Fibroblast of lung (primary cell): ENCODE measurements around the gene PAQR6. TPM values are rescaled to one million over a fixed set of nuclear protein-coding genes. Genes with fewer than 3 reads are reported as not detected.

ENCODE experiments used
- DNase-seq, 2 donors: peaks; one replicate each; pipeline versions ENCODE4 v3.0.0 to v3.0.0-alpha.2; 2010; ENCODE audit warnings: low read depth in 2 of 2
- H2AFZ ChIP-seq: 2 replicates; pipeline ENCODE4 v1.5.1; 2012; ENCODE audit warnings: low read length, control low read depth, inconsistent platforms
- H3K27ac ChIP-seq: 2 replicates; pipeline ENCODE4 v1.5.1; 2011; ENCODE audit warnings: low read length, control low read depth; ENCODE audit not compliant: insufficient read depth
- H3K27me3 ChIP-seq: 2 replicates; pipeline ENCODE4 v1.5.1; 2011; ENCODE audit warnings: mild to moderate bottlenecking, low read length; ENCODE audit not compliant: control insufficient read depth, insufficient read depth
- H3K36me3 ChIP-seq: 2 replicates; pipeline ENCODE4 v1.5.1; 2011; ENCODE audit warnings: low read length; ENCODE audit not compliant: control insufficient read depth, insufficient read depth
- H3K4me1 ChIP-seq: 2 replicates; pipeline ENCODE4 v1.5.1; 2011; ENCODE audit warnings: low read length; ENCODE audit not compliant: control insufficient read depth, insufficient read depth; ENCODE audit errors: extremely low read depth
- H3K4me2 ChIP-seq: 2 replicates; pipeline ENCODE4 v1.5.1; 2011; ENCODE audit warnings: low read length, control low read depth; ENCODE audit not compliant: insufficient read depth; ENCODE audit errors: extremely low read depth
- H3K4me3 ChIP-seq, 4 experiments: fragments of 200-600 bp in 1 of 4; sonication (generic) in 1 of 4; replicated peaks in 1 of 4; 2 replicates each; pipeline ENCODE4 v1.5.1; 2011 to 2016; ENCODE audit warnings: low read length in 4 of 4, low read depth in 3 of 4, mild to moderate bottlenecking in 3 of 4, control low read depth in 2 of 4, inconsistent platforms in 1 of 4, mixed read lengths in 1 of 4; ENCODE audit not compliant: insufficient read depth in 1 of 4; ENCODE audit errors: control extremely low read depth in 1 of 4
- H3K79me2 ChIP-seq: 2 replicates; pipeline ENCODE4 v1.5.1; 2012; ENCODE audit warnings: mild to moderate bottlenecking, low read length, inconsistent platforms; ENCODE audit not compliant: control insufficient read depth, insufficient read depth
- H3K9ac ChIP-seq: 2 replicates; pipeline ENCODE4 v1.5.1; 2011; ENCODE audit warnings: mild to moderate bottlenecking, low read length, control low read depth; ENCODE audit not compliant: insufficient read depth
- H3K9me3 ChIP-seq: 2 replicates; pipeline ENCODE4 v1.5.1; 2012; ENCODE audit warnings: low read depth, low read length; ENCODE audit not compliant: control insufficient read depth, insufficient read depth
- H4K20me1 ChIP-seq: 2 replicates; pipeline ENCODE4 v1.5.1; 2011; ENCODE audit warnings: low read length; ENCODE audit not compliant: control insufficient read depth, insufficient read depth; ENCODE audit errors: extremely low read depth
- EZH2 ChIP-seq: IDR thresholded peaks from 2 replicates; pipeline ENCODE4 v1.5.1; 2012; ENCODE audit warnings: low read length, control low read depth, mild to moderate bottlenecking; ENCODE audit errors: missing control alignments
- polyA plus RNA-seq, 2 donors: library from polyadenylated mRNA; depleted of rRNA in 1 of 2; stranded (reverse) in 1 of 2; unstranded in 1 of 2; fragments of >200 nt; gene quantifications; 2 replicates each; pipeline ENCODE4 v1.2.1, GENCODE V29; 2011 to 2012; ENCODE audit warnings: missing spikeins in 1 of 2
- total RNA-seq: library from RNA; depleted of rRNA; stranded (reverse); fragments of >200 nt; gene quantifications from 2 replicates; pipeline ENCODE4 v1.2.1, GENCODE V29; 2014
- TF ChIP-seq, protein P1 (sequence below), 2 donors: IDR thresholded peaks in 1 of 2; conservative IDR thresholded peaks in 1 of 2; 1 replicate in 1 of 2; 2 replicates in 1 of 2; pipeline ENCODE4 v1.5.1; 2011 to 2012; ENCODE audit warnings: low read length in 2 of 2, control low read depth in 1 of 2, inconsistent platforms in 1 of 2, low read depth in 1 of 2, mild to moderate bottlenecking in 1 of 2

Gene PAQR6
- total and polyA plus RNA-seq, 2 donors (not counting 1 experiment from before 2014, with no cell fraction given), result 0.17 to 0.33 TPM

DNA sequence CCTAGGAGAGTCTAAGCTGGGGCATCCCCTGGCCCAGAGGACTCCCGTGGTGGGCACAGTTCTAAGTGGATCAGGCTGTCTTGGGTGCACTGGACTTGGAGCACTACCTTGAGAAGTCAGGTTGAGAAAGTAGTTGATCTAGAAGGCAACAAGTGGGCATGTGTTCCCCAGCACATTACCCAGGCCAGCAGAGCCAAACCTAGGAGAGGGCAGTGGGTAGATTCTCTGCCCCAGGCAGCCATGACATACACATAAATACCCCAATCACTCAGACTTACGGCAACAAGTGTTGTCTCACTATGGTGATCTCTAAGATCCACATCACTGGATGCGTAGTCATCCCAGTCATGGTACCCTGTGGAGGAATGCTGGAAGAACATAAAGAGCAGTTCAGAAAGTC, 36.6 kb downstream of the PAQR6 start:
- Histone ChIP-seq H3K4me3 (no peak overlapping the region), H4K20me1 (no peaks in the 10 kb centered on the region), H3K27me3 (no peaks in the 10 kb centered on the region), H3K79me2 (peaks cover 2% of the 10 kb centered on the region), H3K9me3 (no peaks in the 10 kb centered on the region), H3K36me3 (peaks cover 7% of the 10 kb centered on the region), H2AFZ (no peak overlapping the region), H3K4me2 (no peak overlapping the region), H3K4me1 (peaks cover 2% of the 10 kb centered on the region), H3K9ac (no peak overlapping the region), H3K27ac (no peak overlapping the region)
- DNase-seq, result no peak
- TF ChIP-seq EZH2, result no peak
- TF ChIP-seq, protein P1, sequence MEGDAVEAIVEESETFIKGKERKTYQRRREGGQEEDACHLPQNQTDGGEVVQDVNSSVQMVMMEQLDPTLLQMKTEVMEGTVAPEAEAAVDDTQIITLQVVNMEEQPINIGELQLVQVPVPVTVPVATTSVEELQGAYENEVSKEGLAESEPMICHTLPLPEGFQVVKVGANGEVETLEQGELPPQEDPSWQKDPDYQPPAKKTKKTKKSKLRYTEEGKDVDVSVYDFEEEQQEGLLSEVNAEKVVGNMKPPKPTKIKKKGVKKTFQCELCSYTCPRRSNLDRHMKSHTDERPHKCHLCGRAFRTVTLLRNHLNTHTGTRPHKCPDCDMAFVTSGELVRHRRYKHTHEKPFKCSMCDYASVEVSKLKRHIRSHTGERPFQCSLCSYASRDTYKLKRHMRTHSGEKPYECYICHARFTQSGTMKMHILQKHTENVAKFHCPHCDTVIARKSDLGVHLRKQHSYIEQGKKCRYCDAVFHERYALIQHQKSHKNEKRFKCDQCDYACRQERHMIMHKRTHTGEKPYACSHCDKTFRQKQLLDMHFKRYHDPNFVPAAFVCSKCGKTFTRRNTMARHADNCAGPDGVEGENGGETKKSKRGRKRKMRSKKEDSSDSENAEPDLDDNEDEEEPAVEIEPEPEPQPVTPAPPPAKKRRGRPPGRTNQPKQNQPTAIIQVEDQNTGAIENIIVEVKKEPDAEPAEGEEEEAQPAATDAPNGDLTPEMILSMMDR (conservative IDR thresholded peaks at IDR 0.05 in 1 of 2, IDR thresholded peaks at IDR 0.05 in 1 of 2; ENCODE audit: low read depth in 1 of 2, low read length in 2 of 2), result no peak

DNA sequence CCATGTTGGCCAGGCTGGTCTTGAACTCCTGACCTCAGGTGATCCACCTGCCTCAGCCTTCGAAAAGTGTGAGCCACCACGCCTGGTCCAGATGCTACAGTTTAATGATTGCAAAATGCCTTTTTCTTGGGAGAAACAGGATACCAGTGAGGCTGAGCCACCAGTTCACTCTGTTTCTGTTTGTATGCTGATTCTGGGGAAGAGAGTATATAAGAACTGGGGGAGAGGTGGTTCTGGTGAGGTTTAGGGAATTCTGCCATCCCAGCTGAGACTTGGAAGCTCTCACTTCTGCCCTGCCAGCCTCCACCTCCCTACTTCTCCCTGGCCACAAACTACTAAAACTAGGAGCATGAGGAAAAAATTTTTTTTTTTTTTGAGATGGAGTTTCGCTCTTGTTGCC, 43.2 kb downstream of the PAQR6 start:
- Histone ChIP-seq H4K20me1 (no peaks in the 10 kb centered on the region), H3K27me3 (no peaks in the 10 kb centered on the region), H3K4me3 (no peak overlapping the region), H3K79me2 (peaks cover 9% of the 10 kb centered on the region), H2AFZ (no peak overlapping the region), H3K4me1 (no peaks in the 10 kb centered on the region), H3K36me3 (peaks cover 5% of the 10 kb centered on the region), H3K4me2 (no peak overlapping the region), H3K27ac (no peak overlapping the region), H3K9ac (no peak overlapping the region), H3K9me3 (no peaks in the 10 kb centered on the region)
- no peak for DNase-seq
- no peak for TF ChIP-seq EZH2
- TF ChIP-seq, protein P1 (conservative IDR thresholded peaks at IDR 0.05 in 1 of 2, IDR thresholded peaks at IDR 0.05 in 1 of 2; ENCODE audit: low read depth in 1 of 2, low read length in 2 of 2), result no peak

DNA sequence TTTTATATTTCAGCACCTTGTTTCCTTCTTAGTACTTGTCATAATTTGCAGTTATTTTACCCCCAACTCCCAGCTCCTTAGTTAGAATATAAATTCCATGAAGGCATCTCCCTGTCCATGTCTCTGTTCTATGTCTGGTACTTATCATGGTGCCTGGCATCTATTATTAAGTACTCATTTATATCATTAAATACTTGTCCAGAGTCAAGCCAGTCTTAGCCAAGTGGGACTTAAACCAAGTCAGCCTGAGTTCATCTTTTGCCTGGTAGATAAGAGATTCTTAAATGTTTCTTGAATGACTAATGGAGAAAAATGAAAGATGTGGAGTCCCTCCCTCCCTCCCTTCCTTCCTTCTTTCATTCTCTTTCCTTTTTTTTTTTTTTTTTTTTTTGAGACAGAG, 44.5 kb downstream of the PAQR6 start:
- Histone ChIP-seq H2AFZ (no peak overlapping the region), H3K9ac (no peak overlapping the region), H4K20me1 (no peaks in the 10 kb centered on the region), H3K9me3 (no peaks in the 10 kb centered on the region), H3K4me1 (no peaks in the 10 kb centered on the region), H3K27me3 (no peaks in the 10 kb centered on the region), H3K79me2 (peaks cover 20% of the 10 kb centered on the region), H3K4me2 (no peak overlapping the region), H3K4me3 (no peak overlapping the region), H3K27ac (no peak overlapping the region), H3K36me3 (peaks cover 6% of the 10 kb centered on the region)
- TF ChIP-seq EZH2, result no peak
- TF ChIP-seq, protein P1 (conservative IDR thresholded peaks at IDR 0.05 in 1 of 2, IDR thresholded peaks at IDR 0.05 in 1 of 2; ENCODE audit: low read depth in 1 of 2, low read length in 2 of 2), result no peak
- DNase-seq, result peak in 1 of 2 donors; percentile 81
